Upper lobe of left lung (tissue), 4 donors: ENCODE measurements around the gene SLF1.

Experiments used
- CTCF ChIP-seq, 6 experiments: fragments of 450-650 bp in 4 of 6; fragments of 200-600 bp in 2 of 6; sonication (generic) in 2 of 6; IDR thresholded peaks; one replicate each; pipeline ENCODE4 v1.5.1; 2016 to 2019; ENCODE audit warnings: antibody characterized with exemption in 6 of 6
- POLR2A ChIP-seq, 4 donors: fragments of 450-650 bp; IDR thresholded peaks; one replicate each; pipeline ENCODE4 v1.5.1; 2016 to 2017; ENCODE audit warnings: antibody characterized with exemption in 4 of 4, mild to moderate bottlenecking in 2 of 4
- POLR2AphosphoS5 ChIP-seq, 2 donors: sonication (generic); formaldehyde crosslinking; IDR thresholded peaks; one replicate each; pipeline ENCODE4 v1.5.1; 2017; ENCODE audit warnings: antibody characterized with exemption in 2 of 2

GRCh38 chr5:94746731-94747124 lies 128.3 kb downstream of the SLF1 start:
- TF ChIP-seq POLR2A (IDR thresholded peaks at IDR 0.05) (no peak), CTCF (IDR thresholded peaks at IDR 0.05) (no peak), POLR2AphosphoS5 (IDR thresholded peaks at IDR 0.05) (no peak)
